ENCODE results near the gene PBX3.
A peak's percentile ranks its signal among the peaks of the same experiment; 100 is the strongest.

The PBX3 gene

GRCh38 chr9:125749287-125749935, 2.2 kb downstream of the PBX3 start:
- no peak for DNase-seq

GRCh38 chr9:125749951-125750626, 2.9 kb downstream of the PBX3 start:
- DNase-seq = no peak

- DNase-seq = no peak
Measured at GRCh38 chr9:125750627-125751011, 3.4 kb downstream of the PBX3 start.

- DNase-seq = no peak
Measured at GRCh38 chr9:125752070-125752628, 5.0 kb downstream of the PBX3 start.

- no peak for DNase-seq
Measured at GRCh38 chr9:125754096-125754495, 6.9 kb downstream of the PBX3 start.

- no peak for DNase-seq
Measured at GRCh38 chr9:125755340-125755739, 8.2 kb downstream of the PBX3 start.

GRCh38 chr9:125756518-125756917, 9.3 kb downstream of the PBX3 start:
- no peak for DNase-seq

- no peak for DNase-seq
Measured at GRCh38 chr9:125757834-125758233, 10.7 kb downstream of the PBX3 start.

GRCh38 chr9:125758986-125759763, 12.0 kb downstream of the PBX3 start:
- DNase-seq = peak; percentile 4

GRCh38 chr9:125759764-125760129, 12.6 kb downstream of the PBX3 start:
- DNase-seq = peak; percentile 14

- DNase-seq = no peak
Measured at GRCh38 chr9:125760537-125760936, 13.4 kb downstream of the PBX3 start.

GRCh38 chr9:125761676-125762450, 14.7 kb downstream of the PBX3 start:
- no peak for DNase-seq

- peak; percentile 52 for DNase-seq
Measured at GRCh38 chr9:125763394-125763801, 16.2 kb downstream of the PBX3 start.

GRCh38 chr9:125764198-125764597, 17.0 kb downstream of the PBX3 start:
- DNase-seq = no peak

- DNase-seq = no peak
Measured at GRCh38 chr9:125766468-125767221, 19.5 kb downstream of the PBX3 start.

- DNase-seq = no peak
Measured at GRCh38 chr9:125767349-125767748, 20.2 kb downstream of the PBX3 start.

- no peak for DNase-seq
Measured at GRCh38 chr9:125768803-125769202, 21.6 kb downstream of the PBX3 start.

- DNase-seq = no peak
Measured at GRCh38 chr9:125771037-125771436, 23.9 kb downstream of the PBX3 start.

- no peak for DNase-seq
Measured at GRCh38 chr9:125772740-125773139, 25.6 kb downstream of the PBX3 start.

GRCh38 chr9:125774106-125774505, 26.9 kb downstream of the PBX3 start:
- DNase-seq = no peak

GRCh38 chr9:125776789-125777188, 29.6 kb downstream of the PBX3 start:
- peak; percentile 9 for DNase-seq

Measured in fibroblast of skin of right biceps (primary cell).